Fibroblast of the aortic adventitia (primary cell): ENCODE data around the gene FRMD4A. TPM values are rescaled to one million over a fixed set of nuclear protein-coding genes. Genes with fewer than 3 reads are reported as not detected.

Experiments used
- DNase-seq: peaks from one replicate; pipeline ENCODE4 v3.0.0-alpha.2; 2010; ENCODE audit warnings: low read depth
- H3K4me3 ChIP-seq: 2 replicates; pipeline ENCODE4 v1.5.1; 2011; ENCODE audit warnings: low read depth, mild to moderate bottlenecking, control low read depth, low read length, moderate library complexity
- CTCF ChIP-seq: IDR thresholded peaks from 2 replicates; pipeline ENCODE4 v1.5.1; 2011; ENCODE audit warnings: mild to moderate bottlenecking, low read length, control low read depth, inconsistent platforms; ENCODE audit not compliant: insufficient read depth
- total RNA-seq: library from RNA; depleted of rRNA; stranded (reverse); fragments of >200 nt; gene quantifications from 2 replicates; pipeline ENCODE4 v1.2.3, GENCODE V29; 2012; ENCODE audit warnings: low replicate concordance

Gene FRMD4A
- total RNA-seq, 1 donor, result 42.4 TPM

- TF ChIP-seq CTCF, result no peak
- DNase-seq, result no peak
- H3K4me3 ChIP-seq, result no peak overlapping the region
Observed at GRCh38 chr10:13657101-13657680, 673.5 kb downstream of the FRMD4A start.

DNA sequence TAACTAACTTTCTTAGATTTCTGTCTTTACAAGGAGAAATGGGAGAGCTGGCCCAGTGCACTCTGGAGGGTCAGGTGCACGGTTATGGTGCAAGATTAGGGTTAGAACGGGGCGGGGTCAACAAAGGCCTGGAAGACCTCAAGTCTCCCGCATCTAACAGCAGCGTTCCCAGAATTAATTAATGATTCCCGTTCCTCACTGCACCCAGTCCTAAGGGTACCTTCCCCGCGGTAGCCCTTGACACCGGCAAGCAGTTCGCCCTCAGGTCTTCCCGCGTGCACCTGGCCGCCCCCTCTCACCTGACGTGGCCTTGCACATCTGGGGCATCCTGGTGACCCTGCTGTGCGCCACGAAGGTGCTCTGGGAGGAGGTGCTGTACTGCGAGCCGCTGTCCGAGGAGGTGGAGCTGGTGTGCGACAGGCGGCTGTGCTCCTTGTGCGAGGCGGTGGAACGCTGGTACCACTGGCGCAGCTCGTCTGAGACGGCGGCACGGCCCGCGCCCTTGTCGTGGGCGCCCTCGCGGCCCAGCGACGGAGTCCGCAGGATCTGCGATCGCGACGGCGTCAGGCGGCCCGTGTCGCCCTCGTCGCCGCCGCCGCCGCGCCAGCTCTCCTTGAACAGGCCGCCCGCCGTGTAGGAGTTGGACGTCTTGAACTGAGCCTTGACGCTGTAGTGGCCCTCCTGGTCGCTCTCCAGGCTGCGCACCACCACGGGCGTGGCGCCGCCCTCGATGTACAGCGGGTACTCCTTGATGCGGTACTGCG, 674.2 kb downstream of the FRMD4A start:
- no peak for TF ChIP-seq CTCF
- DNase-seq, result no peak
- no peak overlapping the region for H3K4me3 ChIP-seq

GRCh38 chr10:13654846-13655245, 675.9 kb downstream of the FRMD4A start:
- DNase-seq, result no peak
- TF ChIP-seq CTCF, result no peak
- no peak overlapping the region for H3K4me3 ChIP-seq

DNA sequence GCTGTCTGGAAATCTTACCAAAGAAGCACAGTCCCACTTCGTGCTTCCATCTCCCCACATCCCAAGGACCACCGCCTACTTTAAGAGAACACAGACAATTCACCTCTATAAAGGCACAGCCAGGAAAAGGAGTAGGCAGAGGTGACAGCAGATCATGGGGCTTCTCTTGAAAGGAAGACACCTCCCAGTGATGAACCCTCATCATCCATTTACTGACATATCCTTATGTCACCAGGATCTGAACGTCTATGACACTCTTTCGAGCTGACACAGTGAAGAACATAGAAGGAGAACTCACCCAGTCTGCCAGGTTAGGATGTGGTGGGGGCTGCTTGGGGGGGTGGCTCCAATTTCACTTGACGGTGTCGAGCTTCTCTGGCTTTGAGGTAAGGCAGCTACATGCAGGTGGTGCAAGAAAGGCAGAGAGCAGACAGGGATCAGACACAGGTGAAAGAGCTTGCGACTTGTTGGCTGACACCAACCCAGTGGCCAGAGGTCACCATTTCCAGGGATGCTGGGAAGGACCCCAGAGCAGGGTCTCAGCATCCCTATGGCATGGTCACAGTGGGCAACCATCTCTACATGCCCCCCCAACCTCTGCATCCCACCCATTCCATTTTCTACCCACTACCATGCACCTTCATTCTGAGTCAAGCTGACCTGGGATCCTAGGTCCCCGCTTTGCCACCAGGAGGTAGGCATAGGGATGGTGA, 676.5 kb downstream of the FRMD4A start:
- no peak for TF ChIP-seq CTCF
- H3K4me3 ChIP-seq, result no peak overlapping the region
- no peak for DNase-seq

GRCh38 chr10:13652860-13653259, 677.9 kb downstream of the FRMD4A start:
- no peak for TF ChIP-seq CTCF
- H3K4me3 ChIP-seq, result no peak overlapping the region
- no peak for DNase-seq

GRCh38 chr10:13651969-13652720, 678.6 kb downstream of the FRMD4A start:
- TF ChIP-seq CTCF, result no peak
- H3K4me3 ChIP-seq, result no peak overlapping the region
- no peak for DNase-seq
